Fibroblast of lung (primary cell): ENCODE data around the gene MYZAP. TPM values are rescaled to one million over a fixed set of nuclear protein-coding genes. Genes with fewer than 3 reads are reported as not detected.

Source experiments
- DNase-seq, 2 donors: peaks; one replicate each; pipeline versions ENCODE4 v3.0.0 to v3.0.0-alpha.2; 2010; ENCODE audit warnings: low read depth in 2 of 2
- H2AFZ ChIP-seq: 2 replicates; pipeline ENCODE4 v1.5.1; 2012; ENCODE audit warnings: low read length, control low read depth, inconsistent platforms
- H3K27ac ChIP-seq: 2 replicates; pipeline ENCODE4 v1.5.1; 2011; ENCODE audit warnings: low read length, control low read depth; ENCODE audit not compliant: insufficient read depth
- H3K27me3 ChIP-seq: 2 replicates; pipeline ENCODE4 v1.5.1; 2011; ENCODE audit warnings: mild to moderate bottlenecking, low read length; ENCODE audit not compliant: control insufficient read depth, insufficient read depth
- H3K36me3 ChIP-seq: 2 replicates; pipeline ENCODE4 v1.5.1; 2011; ENCODE audit warnings: low read length; ENCODE audit not compliant: control insufficient read depth, insufficient read depth
- H3K4me1 ChIP-seq: 2 replicates; pipeline ENCODE4 v1.5.1; 2011; ENCODE audit warnings: low read length; ENCODE audit not compliant: control insufficient read depth, insufficient read depth; ENCODE audit errors: extremely low read depth
- H3K4me2 ChIP-seq: 2 replicates; pipeline ENCODE4 v1.5.1; 2011; ENCODE audit warnings: low read length, control low read depth; ENCODE audit not compliant: insufficient read depth; ENCODE audit errors: extremely low read depth
- H3K4me3 ChIP-seq, 4 experiments: fragments of 200-600 bp in 1 of 4; sonication (generic) in 1 of 4; replicated peaks in 1 of 4; 2 replicates each; pipeline ENCODE4 v1.5.1; 2011 to 2016; ENCODE audit warnings: low read length in 4 of 4, low read depth in 3 of 4, mild to moderate bottlenecking in 3 of 4, control low read depth in 2 of 4, inconsistent platforms in 1 of 4, mixed read lengths in 1 of 4; ENCODE audit not compliant: insufficient read depth in 1 of 4; ENCODE audit errors: control extremely low read depth in 1 of 4
- H3K79me2 ChIP-seq: 2 replicates; pipeline ENCODE4 v1.5.1; 2012; ENCODE audit warnings: mild to moderate bottlenecking, low read length, inconsistent platforms; ENCODE audit not compliant: control insufficient read depth, insufficient read depth
- H3K9ac ChIP-seq: 2 replicates; pipeline ENCODE4 v1.5.1; 2011; ENCODE audit warnings: mild to moderate bottlenecking, low read length, control low read depth; ENCODE audit not compliant: insufficient read depth
- H3K9me3 ChIP-seq: 2 replicates; pipeline ENCODE4 v1.5.1; 2012; ENCODE audit warnings: low read depth, low read length; ENCODE audit not compliant: control insufficient read depth, insufficient read depth
- H4K20me1 ChIP-seq: 2 replicates; pipeline ENCODE4 v1.5.1; 2011; ENCODE audit warnings: low read length; ENCODE audit not compliant: control insufficient read depth, insufficient read depth; ENCODE audit errors: extremely low read depth
- EZH2 ChIP-seq: IDR thresholded peaks from 2 replicates; pipeline ENCODE4 v1.5.1; 2012; ENCODE audit warnings: low read length, control low read depth, mild to moderate bottlenecking; ENCODE audit errors: missing control alignments
- polyA plus RNA-seq, 2 donors: library from polyadenylated mRNA; depleted of rRNA in 1 of 2; stranded (reverse) in 1 of 2; unstranded in 1 of 2; fragments of >200 nt; gene quantifications; 2 replicates each; pipeline ENCODE4 v1.2.1, GENCODE V29; 2011 to 2012; ENCODE audit warnings: missing spikeins in 1 of 2
- total RNA-seq: library from RNA; depleted of rRNA; stranded (reverse); fragments of >200 nt; gene quantifications from 2 replicates; pipeline ENCODE4 v1.2.1, GENCODE V29; 2014
- TF ChIP-seq, protein P1 (sequence below), 2 donors: IDR thresholded peaks in 1 of 2; conservative IDR thresholded peaks in 1 of 2; 1 replicate in 1 of 2; 2 replicates in 1 of 2; pipeline ENCODE4 v1.5.1; 2011 to 2012; ENCODE audit warnings: low read length in 2 of 2, control low read depth in 1 of 2, inconsistent platforms in 1 of 2, low read depth in 1 of 2, mild to moderate bottlenecking in 1 of 2

MYZAP gene
- total and polyA plus RNA-seq, 2 donors (not counting 1 experiment from before 2014, with no cell fraction given) = 0.17 TPM; not detected in 1

DNA sequence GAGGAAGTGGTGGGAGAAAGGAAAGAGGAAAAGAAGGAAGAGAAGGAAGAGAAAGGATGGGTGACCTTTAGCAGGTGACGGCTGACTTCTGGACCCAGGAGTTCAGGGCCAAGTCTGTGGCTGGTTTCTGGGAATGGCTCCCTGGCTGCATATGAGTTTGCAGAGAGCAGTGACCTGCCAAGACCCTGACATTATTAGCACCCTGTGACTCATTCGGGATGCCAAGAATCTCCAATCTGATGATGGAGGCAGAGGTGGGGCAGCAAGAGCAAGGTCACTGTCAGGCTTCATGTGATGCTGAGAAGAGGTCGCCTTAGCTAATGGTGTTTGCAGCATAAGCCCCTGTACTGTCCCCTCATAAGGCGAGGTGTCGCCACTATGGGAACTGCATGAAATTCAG lies 42.6 kb downstream of the MYZAP start:
- TF ChIP-seq, protein P1, sequence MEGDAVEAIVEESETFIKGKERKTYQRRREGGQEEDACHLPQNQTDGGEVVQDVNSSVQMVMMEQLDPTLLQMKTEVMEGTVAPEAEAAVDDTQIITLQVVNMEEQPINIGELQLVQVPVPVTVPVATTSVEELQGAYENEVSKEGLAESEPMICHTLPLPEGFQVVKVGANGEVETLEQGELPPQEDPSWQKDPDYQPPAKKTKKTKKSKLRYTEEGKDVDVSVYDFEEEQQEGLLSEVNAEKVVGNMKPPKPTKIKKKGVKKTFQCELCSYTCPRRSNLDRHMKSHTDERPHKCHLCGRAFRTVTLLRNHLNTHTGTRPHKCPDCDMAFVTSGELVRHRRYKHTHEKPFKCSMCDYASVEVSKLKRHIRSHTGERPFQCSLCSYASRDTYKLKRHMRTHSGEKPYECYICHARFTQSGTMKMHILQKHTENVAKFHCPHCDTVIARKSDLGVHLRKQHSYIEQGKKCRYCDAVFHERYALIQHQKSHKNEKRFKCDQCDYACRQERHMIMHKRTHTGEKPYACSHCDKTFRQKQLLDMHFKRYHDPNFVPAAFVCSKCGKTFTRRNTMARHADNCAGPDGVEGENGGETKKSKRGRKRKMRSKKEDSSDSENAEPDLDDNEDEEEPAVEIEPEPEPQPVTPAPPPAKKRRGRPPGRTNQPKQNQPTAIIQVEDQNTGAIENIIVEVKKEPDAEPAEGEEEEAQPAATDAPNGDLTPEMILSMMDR (conservative IDR thresholded peaks at IDR 0.05 in 1 of 2, IDR thresholded peaks at IDR 0.05 in 1 of 2; ENCODE audit: low read depth in 1 of 2, low read length in 2 of 2) = no peak
- no peak for TF ChIP-seq EZH2
- H3K4me2 ChIP-seq = no peak overlapping the region
- H3K27me3 ChIP-seq = no peaks in the 10 kb centered on the region
- H3K27ac ChIP-seq = no peak overlapping the region
- no peaks in the 10 kb centered on the region for H4K20me1 ChIP-seq
- H3K9me3 ChIP-seq = no peaks in the 10 kb centered on the region
- H2AFZ ChIP-seq = no peak overlapping the region
- no peaks in the 10 kb centered on the region for H3K36me3 ChIP-seq
- no peak for DNase-seq
- no peak overlapping the region for H3K9ac ChIP-seq
- H3K79me2 ChIP-seq = no peaks in the 10 kb centered on the region
- H3K4me1 ChIP-seq = no peaks in the 10 kb centered on the region
- H3K4me3 ChIP-seq = no peak overlapping the region

DNA sequence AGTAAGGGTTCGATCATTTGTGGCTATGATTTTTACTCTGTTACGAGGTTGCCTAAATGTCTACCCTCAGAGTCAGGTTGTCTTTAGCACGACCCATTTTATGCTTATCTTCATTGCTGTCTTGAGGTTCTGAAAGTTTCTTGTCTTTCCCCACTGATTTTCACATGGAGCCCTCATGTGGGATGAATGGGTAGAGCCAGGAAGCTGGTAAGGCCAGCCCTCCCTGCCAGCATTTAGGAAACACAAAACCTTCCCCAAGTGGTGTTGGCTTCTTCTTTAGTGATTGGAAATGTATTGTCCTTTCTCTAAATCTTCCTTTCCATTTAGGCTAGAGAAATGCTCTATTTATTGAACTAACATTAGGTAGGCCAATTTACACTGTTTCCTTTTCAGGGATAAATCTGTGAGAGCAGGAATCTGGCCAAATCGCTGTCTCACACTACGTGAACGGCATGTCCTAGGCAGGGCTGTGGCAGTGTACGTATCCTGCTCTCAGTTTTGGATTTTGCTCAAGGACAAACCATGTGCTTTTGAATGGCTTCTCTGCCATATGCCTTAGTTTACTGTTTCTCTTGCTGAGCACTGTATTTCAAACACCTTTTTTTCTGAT lies 43.7 kb downstream of the MYZAP start:
- Histone ChIP-seq H3K4me1 (no peaks in the 10 kb centered on the region), H3K9ac (no peak overlapping the region), H3K79me2 (no peaks in the 10 kb centered on the region), H3K27ac (no peak overlapping the region), H4K20me1 (no peaks in the 10 kb centered on the region), H3K4me2 (no peak overlapping the region), H3K36me3 (no peaks in the 10 kb centered on the region), H3K9me3 (no peaks in the 10 kb centered on the region), H3K27me3 (no peaks in the 10 kb centered on the region), H2AFZ (no peak overlapping the region), H3K4me3 (no peak overlapping the region)
- no peak for DNase-seq
- TF ChIP-seq, protein P1 (conservative IDR thresholded peaks at IDR 0.05 in 1 of 2, IDR thresholded peaks at IDR 0.05 in 1 of 2; ENCODE audit: low read depth in 1 of 2, low read length in 2 of 2) = no peak
- TF ChIP-seq EZH2 = no peak

DNA sequence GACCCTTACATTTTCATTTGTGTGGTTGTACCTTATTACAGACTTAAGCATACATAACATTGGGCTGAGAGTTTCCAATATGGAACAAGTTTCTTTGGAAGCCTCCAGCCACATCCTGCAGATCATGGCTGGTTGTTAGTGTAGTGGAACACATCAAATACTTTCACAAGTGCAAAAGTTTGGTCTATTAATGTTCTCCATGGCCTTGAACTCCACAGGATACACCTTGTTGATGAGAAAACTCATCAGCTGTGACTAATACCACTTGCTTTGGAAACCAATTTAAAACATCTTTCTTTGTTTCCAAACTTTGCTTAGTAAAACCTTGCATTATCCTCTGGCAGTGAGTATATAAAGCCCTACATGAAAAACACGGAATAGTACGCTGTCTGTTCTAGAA lies 46.1 kb downstream of the MYZAP start:
- TF ChIP-seq, protein P1 (conservative IDR thresholded peaks at IDR 0.05 in 1 of 2, IDR thresholded peaks at IDR 0.05 in 1 of 2; ENCODE audit: low read depth in 1 of 2, low read length in 2 of 2) = no peak
- TF ChIP-seq EZH2 = no peak
- Histone ChIP-seq H3K4me2 (no peak overlapping the region), H4K20me1 (no peaks in the 10 kb centered on the region), H3K79me2 (no peaks in the 10 kb centered on the region), H3K4me1 (no peaks in the 10 kb centered on the region), H3K9me3 (no peaks in the 10 kb centered on the region), H3K27ac (no peak overlapping the region), H3K27me3 (no peaks in the 10 kb centered on the region), H3K9ac (no peak overlapping the region), H3K36me3 (no peaks in the 10 kb centered on the region), H3K4me3 (no peak overlapping the region), H2AFZ (no peak overlapping the region)
- DNase-seq = no peak
